HepG2 (cell line): ENCODE results near the gene ENTREP3. TPM values are rescaled to one million over a fixed set of nuclear protein-coding genes. Genes with fewer than 3 reads are reported as not detected.
"Not testable (repeated sequence)": the region's sequence is repeated elsewhere in the genome, so short reads cannot be mapped to it uniquely, and the experiment has no call there.

Experiments used
- ATAC-seq: fragments of 200-7000 bp; cut with Tn5 transposase; 3 replicates; pipeline ENCODE4 v1.9.1; 2020; ENCODE audit warnings: mild to moderate bottlenecking, moderate library complexity
- BruUV-seq: library from RNA; stranded (reverse); fragments of 400-500 nt; replicated peaks from 2 replicates; lab custom pipeline; 2021; lab: Mats Ljungman, UMichigan
- CTCF ChIA-PET: fragments of 300-600 bp; formaldehyde crosslinking; extraction: SDS; loops from one replicate; lab custom pipeline; 2021; ENCODE audit warnings: low total read pairs, inconsistent platforms, low intra/inter-chr PET ratio; lab: Yijun Ruan, JAX
- POLR2A ChIA-PET: fragments of 350-600 bp; sonication (Branson Sonifier 250); formaldehyde crosslinking; loops from one replicate; lab custom pipeline; 2020; ENCODE audit warnings: antibody characterized with exemption, inconsistent platforms; lab: Yijun Ruan, JAX
- DNase-seq: peaks from one replicate; pipeline ENCODE4 v3.0.0-alpha.2; 2015; ENCODE audit warnings: low spot score
- FAIRE-seq: peaks from 3 replicates; lab custom pipeline; 2011; peaks lifted over from hg19 to GRCh38; lab: Jason Lieb, UNC
- H2AFZ ChIP-seq: one replicate; pipeline ENCODE4 v1.6.1; 2011; ENCODE audit warnings: low read length, inconsistent platforms
- H3K27ac ChIP-seq: fragments of 300-600 bp; 3 replicates; pipeline ENCODE4 v1.8.0; 2011; ENCODE audit warnings: mixed run types, mild to moderate bottlenecking, mixed read lengths, low read length, inconsistent platforms; ENCODE audit not compliant: insufficient read depth; ENCODE audit errors: extremely low read length
- H3K27me3 ChIP-seq, 2 experiments: fragments of 200-600 bp in 1 of 2; 2 replicates in 1 of 2; 3 replicates in 1 of 2; pipeline versions ENCODE4 v1.6.0 to v1.8.0; 2011; ENCODE audit warnings: low read length in 2 of 2, mild to moderate bottlenecking in 2 of 2, moderate library complexity in 2 of 2, inconsistent platforms in 1 of 2; ENCODE audit not compliant: insufficient read depth in 2 of 2, control insufficient read depth in 1 of 2
- H3K36me3 ChIP-seq, 2 experiments: fragments of 200-600 bp in 1 of 2; replicated peaks in 1 of 2; 2 replicates in 1 of 2; 3 replicates in 1 of 2; pipeline versions ENCODE4 v1.5.1 to v1.8.0; 2011; ENCODE audit warnings: low read length in 2 of 2, inconsistent platforms in 1 of 2; ENCODE audit not compliant: insufficient read depth in 2 of 2, control insufficient read depth in 1 of 2
- H3K4me1 ChIP-seq: 2 replicates; pipeline ENCODE4 v1.5.1; 2012; ENCODE audit warnings: low read length, inconsistent platforms; ENCODE audit not compliant: insufficient read depth
- H3K4me2 ChIP-seq: 2 replicates; pipeline ENCODE4 v1.6.0; 2011; ENCODE audit warnings: low read depth, low read length, inconsistent platforms
- H3K4me3 ChIP-seq, 3 experiments: fragments of 200-600 bp in 1 of 3; sonication (generic), shearing (Covaris generic) in 1 of 3; replicated peaks in 1 of 3; 2 replicates each; pipeline ENCODE4 v1.5.1; 2011 to 2016; ENCODE audit warnings: low read length in 3 of 3, inconsistent platforms in 2 of 3, low read depth in 2 of 3, mild to moderate bottlenecking in 2 of 3, control low read depth in 1 of 3, mixed read lengths in 1 of 3; ENCODE audit not compliant: insufficient read depth in 1 of 3
- H3K79me2 ChIP-seq: one replicate; pipeline ENCODE4 v1.6.1; 2011; ENCODE audit warnings: low read length, inconsistent platforms; ENCODE audit not compliant: insufficient read depth
- H3K9ac ChIP-seq: 2 replicates; pipeline ENCODE4 v1.6.0; 2011; ENCODE audit warnings: mild to moderate bottlenecking, low read depth, low read length, inconsistent platforms; ENCODE audit not compliant: insufficient read depth
- H3K9me3 ChIP-seq: 2 replicates; pipeline ENCODE4 v1.5.1; 2012; ENCODE audit warnings: mild to moderate bottlenecking, low read length
- H4K20me1 ChIP-seq: 2 replicates; pipeline ENCODE4 v1.6.0; 2011; ENCODE audit warnings: inconsistent platforms, mild to moderate bottlenecking, low read length, moderate library complexity; ENCODE audit not compliant: insufficient read depth
- KLF15 ChIP-seq: sonication (generic); formaldehyde crosslinking; IDR thresholded peaks from 2 replicates; pipeline ENCODE4 v1.8.1; 2023; ENCODE audit warnings: borderline replicate concordance, mild to moderate bottlenecking, inconsistent platforms, missing genetic modification reagents, mixed read lengths
- MED13 ChIP-seq: sonication (generic); formaldehyde crosslinking; IDR thresholded peaks from 2 replicates; pipeline ENCODE4 v1.5.0; 2020; ENCODE audit warnings: missing genetic modification reagents
- NFIB ChIP-seq: sonication (generic); formaldehyde crosslinking; IDR thresholded peaks from 2 replicates; pipeline ENCODE4 v1.9.0; 2021; ENCODE audit warnings: missing genetic modification reagents, mild to moderate bottlenecking, borderline replicate concordance
- RBFOX2 ChIP-seq: fragments of 200-400 bp; formaldehyde crosslinking; IDR thresholded peaks from 2 replicates; pipeline ENCODE4 v1.6.1; 2017; ENCODE audit warnings: low read depth, mild to moderate bottlenecking, low read length
- RXRA ChIP-seq: sonication (generic); formaldehyde crosslinking; IDR thresholded peaks from 2 replicates; pipeline ENCODE4 v1.5.1; 2020; ENCODE audit warnings: missing genetic modification reagents
- SETDB1 ChIP-seq: sonication (generic); formaldehyde crosslinking; IDR thresholded peaks from 2 replicates; pipeline ENCODE4 v1.5.1; 2020; ENCODE audit warnings: missing genetic modification reagents, mild to moderate bottlenecking, borderline replicate concordance
- ZNF317 ChIP-seq: sonication (generic); formaldehyde crosslinking; IDR thresholded peaks from 2 replicates; pipeline ENCODE4 v1.5.0; 2020; ENCODE audit warnings: mild to moderate bottlenecking, missing genetic modification reagents
- ZNF709 ChIP-seq: sonication (generic); formaldehyde crosslinking; IDR thresholded peaks from 2 replicates; pipeline ENCODE4 v1.5.0; 2020; ENCODE audit warnings: mild to moderate bottlenecking, missing genetic modification reagents
- ZNF83 ChIP-seq: sonication (generic); formaldehyde crosslinking; IDR thresholded peaks from 2 replicates; pipeline ENCODE4 v1.4.0; 2020; ENCODE audit warnings: missing genetic modification reagents, mild to moderate bottlenecking, borderline replicate concordance
- WGBS: methylation state at CpG from one replicate; pipeline ENCODE4 v1.1.6; 2017; ENCODE audit warnings: low lambda C conversion rate; 5-methylcytosine and 5-hydroxymethylcytosine counted together
- in situ Hi-C: cut with HindIII; loops from 2 replicates; pipeline ENCODE4 v1.10.0; 2017; ENCODE audit warnings: low pct_unique_long_range_greater_than_20kb; ENCODE audit not compliant: extremely low pct_ligation_motif_present
- intact Hi-C: fragments of 100-400 bp; cut with micrococcal nuclease; formaldehyde crosslinking; loops from one replicate; pipeline ENCODE4 v1.10.0; 2022; ENCODE audit not compliant: unreplicated experiment
- polyA plus RNA-seq, 8 experiments: library from polyadenylated mRNA; depleted of rRNA in 3 of 8; stranded (reverse) in 7 of 8; unstranded in 1 of 8; fragments of >200 nt; fragmentation: Illumina TruSeq in 4 of 8; extraction: Trizol in 4 of 8; gene quantifications; 2 replicates each; pipeline versions ENCODE4 v1.2.1 to v1.2.3, GENCODE V29; 2011 to 2016; ENCODE audit warnings: low read depth in 4 of 8, missing spikeins in 1 of 8, mixed read lengths in 1 of 8; ENCODE audit not compliant: insufficient read depth in 1 of 8
- total RNA-seq, 5 experiments: library from RNA; depleted of rRNA; stranded (reverse); fragments of >200 nt; fragmentation: Illumina TruSeq; extraction: Trizol; gene quantifications; 2 replicates each; pipeline ENCODE4 v1.2.3, GENCODE V29; 2016; ENCODE audit warnings: low read depth in 1 of 5
- TF ChIP-seq, protein P1 (sequence below): sonication (generic); formaldehyde crosslinking; IDR thresholded peaks from 2 replicates; pipeline ENCODE4 v1.4.0; 2020; ENCODE audit warnings: missing genetic modification reagents
- TF ChIP-seq, protein P2 (sequence below): IDR thresholded peaks from 2 replicates; pipeline ENCODE4 v1.6.1; 2016; ENCODE audit warnings: low read depth, borderline replicate concordance
- TF ChIP-seq, protein P3 (sequence below): sonication (generic); formaldehyde crosslinking; IDR thresholded peaks from 2 replicates; pipeline ENCODE4 v1.5.1; 2020; ENCODE audit warnings: missing genetic modification reagents, mild to moderate bottlenecking, borderline replicate concordance

Gene ENTREP3
- total and polyA plus RNA-seq, 2 of the 13 experiments (the other 11 are each of a cell fraction or from before 2014, with no cell fraction given) = 4.1 to 9.9 TPM

DNA sequence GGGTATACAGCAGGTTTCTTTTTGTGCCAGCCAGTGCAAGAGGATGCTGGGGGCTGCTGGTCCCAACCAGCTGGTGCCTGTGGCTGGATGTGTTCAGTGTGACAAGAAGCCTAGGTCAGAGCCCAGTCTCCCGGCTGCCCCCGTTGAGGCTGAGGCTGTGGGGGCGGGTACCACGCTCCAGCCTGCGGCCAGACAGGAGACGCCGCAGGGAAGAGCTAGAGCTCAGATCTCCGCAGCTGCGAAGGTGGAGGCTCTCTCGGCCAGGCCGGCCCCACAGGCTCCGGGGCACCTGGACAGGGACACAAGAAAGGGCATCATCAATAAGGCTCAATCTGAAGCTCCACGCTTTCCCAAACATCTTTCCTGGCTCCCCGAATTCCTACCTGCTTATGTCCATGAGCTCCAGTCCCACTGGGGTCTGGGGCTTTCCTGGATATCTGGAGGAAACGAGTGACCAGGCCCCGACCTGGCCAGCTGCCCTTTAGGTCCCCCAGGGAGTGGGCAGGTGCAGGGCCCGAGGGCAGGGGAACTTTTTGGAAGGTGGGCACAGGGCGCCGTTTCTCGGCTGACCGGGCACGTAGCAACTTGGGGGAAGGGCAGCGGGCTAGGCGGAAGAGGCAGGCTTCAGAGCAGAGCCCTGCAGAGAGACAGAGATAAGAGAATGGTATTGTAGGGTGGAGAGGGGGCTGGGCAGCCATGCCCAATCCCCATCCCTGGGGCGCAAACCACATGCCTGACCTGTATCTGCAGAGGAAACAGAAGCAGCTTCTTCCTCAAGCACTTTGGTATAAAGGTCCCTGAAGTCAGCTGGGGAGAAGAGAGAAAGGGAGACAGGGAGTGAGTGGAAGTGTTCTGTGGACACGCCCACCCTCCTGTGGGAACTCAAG is 7.4 kb downstream of the ENTREP3 start:
- DNase-seq (no peak), FAIRE-seq (no peak), ATAC-seq (no peak)
- no peak overlapping the region for H3K4me2 ChIP-seq
- no peak overlapping the region for H2AFZ ChIP-seq
- WGBS = 97% methylated on average over 16 of the region's 26 CpGs
- H3K4me3 ChIP-seq = no peak overlapping the region
- no peaks in the 10 kb centered on the region for H3K79me2 ChIP-seq
- TF ChIP-seq ZNF709 (CRISPR knock-in tag) = no peak
- TF ChIP-seq, protein P1, sequence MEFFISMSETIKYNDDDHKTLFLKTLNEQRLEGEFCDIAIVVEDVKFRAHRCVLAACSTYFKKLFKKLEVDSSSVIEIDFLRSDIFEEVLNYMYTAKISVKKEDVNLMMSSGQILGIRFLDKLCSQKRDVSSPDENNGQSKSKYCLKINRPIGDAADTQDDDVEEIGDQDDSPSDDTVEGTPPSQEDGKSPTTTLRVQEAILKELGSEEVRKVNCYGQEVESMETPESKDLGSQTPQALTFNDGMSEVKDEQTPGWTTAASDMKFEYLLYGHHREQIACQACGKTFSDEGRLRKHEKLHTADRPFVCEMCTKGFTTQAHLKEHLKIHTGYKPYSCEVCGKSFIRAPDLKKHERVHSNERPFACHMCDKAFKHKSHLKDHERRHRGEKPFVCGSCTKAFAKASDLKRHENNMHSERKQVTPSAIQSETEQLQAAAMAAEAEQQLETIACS (CRISPR knock-in tag) = no peak
- TF ChIP-seq MED13 = no peak
- TF ChIP-seq, protein P2, sequence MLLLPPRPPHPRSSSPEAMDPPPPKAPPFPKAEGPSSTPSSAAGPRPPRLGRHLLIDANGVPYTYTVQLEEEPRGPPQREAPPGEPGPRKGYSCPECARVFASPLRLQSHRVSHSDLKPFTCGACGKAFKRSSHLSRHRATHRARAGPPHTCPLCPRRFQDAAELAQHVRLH (CRISPR knock-in tag) = no peak
- TF ChIP-seq RBFOX2 = no peak
- no peak for TF ChIP-seq KLF15 (CRISPR knock-in tag)
- no peak for TF ChIP-seq ZNF317
- no peak for TF ChIP-seq SETDB1 (CRISPR knock-in tag)
- TF ChIP-seq ZNF83 (CRISPR knock-in tag) = no peak
- TF ChIP-seq, protein P3, sequence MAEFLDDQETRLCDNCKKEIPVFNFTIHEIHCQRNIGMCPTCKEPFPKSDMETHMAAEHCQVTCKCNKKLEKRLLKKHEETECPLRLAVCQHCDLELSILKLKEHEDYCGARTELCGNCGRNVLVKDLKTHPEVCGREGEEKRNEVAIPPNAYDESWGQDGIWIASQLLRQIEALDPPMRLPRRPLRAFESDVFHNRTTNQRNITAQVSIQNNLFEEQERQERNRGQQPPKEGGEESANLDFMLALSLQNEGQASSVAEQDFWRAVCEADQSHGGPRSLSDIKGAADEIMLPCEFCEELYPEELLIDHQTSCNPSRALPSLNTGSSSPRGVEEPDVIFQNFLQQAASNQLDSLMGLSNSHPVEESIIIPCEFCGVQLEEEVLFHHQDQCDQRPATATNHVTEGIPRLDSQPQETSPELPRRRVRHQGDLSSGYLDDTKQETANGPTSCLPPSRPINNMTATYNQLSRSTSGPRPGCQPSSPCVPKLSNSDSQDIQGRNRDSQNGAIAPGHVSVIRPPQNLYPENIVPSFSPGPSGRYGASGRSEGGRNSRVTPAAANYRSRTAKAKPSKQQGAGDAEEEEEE (CRISPR knock-in tag) = no peak
- no peak for TF ChIP-seq RXRA (CRISPR knock-in tag)
- TF ChIP-seq NFIB = no peak
- H3K4me1 ChIP-seq = peaks cover 23% of the 10 kb centered on the region
- ChIA-PET CTCF (no interaction called here), POLR2A (no interaction called here)
- no peaks in the 10 kb centered on the region for H4K20me1 ChIP-seq
- no peaks in the 10 kb centered on the region for H3K27me3 ChIP-seq
- BruUV-seq = no TSS peak
- H3K36me3 ChIP-seq = peaks cover 1 to 9% of the 10 kb centered on the region in 2 experiments; a peak in 2 of 5 replicates
- in situ Hi-C loops (loop anchor here (10.0 kb wide), 1 partner anchor 347 kb away; no protein-coding TSS in a partner anchor), intact Hi-C loops (no loop called here)
- H3K9ac ChIP-seq = no peak overlapping the region
- H3K27ac ChIP-seq = no peak overlapping the region
- H3K9me3 ChIP-seq = no peaks in the 10 kb centered on the region

DNA sequence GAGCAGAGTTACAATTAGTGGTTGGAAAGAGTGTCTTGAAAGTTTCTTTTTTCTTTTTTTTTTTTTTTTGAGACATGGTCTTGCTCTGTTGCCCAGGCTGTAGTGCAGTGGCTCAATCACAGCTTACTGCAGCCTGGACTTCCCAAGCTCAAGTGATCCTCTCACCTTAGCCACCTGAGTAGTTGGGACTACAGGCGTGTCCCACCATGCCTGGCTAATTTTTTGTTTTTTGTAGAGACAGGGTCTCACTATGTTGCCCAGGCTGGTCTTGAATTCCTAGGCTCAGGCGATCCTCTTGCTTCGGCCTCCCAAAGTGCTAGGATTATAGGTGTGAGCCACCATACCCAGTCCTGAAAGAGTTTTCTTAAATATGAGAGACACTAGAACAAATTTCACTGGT is 8.5 kb downstream of the ENTREP3 start:
- H3K4me3 ChIP-seq, FAIRE-seq, H4K20me1 ChIP-seq, intact Hi-C loops, H3K4me2 ChIP-seq, H3K9me3 ChIP-seq, H3K79me2 ChIP-seq, H2AFZ ChIP-seq, DNase-seq, H3K9ac ChIP-seq, H3K36me3 ChIP-seq, CTCF ChIA-PET, H3K27ac ChIP-seq, POLR2A ChIA-PET, H3K27me3 ChIP-seq, BruUV-seq, ATAC-seq: not testable (repeated sequence)
- H3K4me1 ChIP-seq = peaks cover 15% of the 10 kb centered on the region
- 100% methylated on average over 3 of the region's 3 CpGs for WGBS
- in situ Hi-C loops = loop anchor here (10.0 kb wide), 1 partner anchor 348 kb away; no protein-coding TSS in a partner anchor
